ENCODE results near the gene SLC9A9. TPM values are rescaled to one million over a fixed set of nuclear protein-coding genes. Genes with fewer than 3 reads are reported as not detected.

SLC9A9 gene
- polyA plus RNA-seq, 1 experiment = 13.4 TPM

DNA sequence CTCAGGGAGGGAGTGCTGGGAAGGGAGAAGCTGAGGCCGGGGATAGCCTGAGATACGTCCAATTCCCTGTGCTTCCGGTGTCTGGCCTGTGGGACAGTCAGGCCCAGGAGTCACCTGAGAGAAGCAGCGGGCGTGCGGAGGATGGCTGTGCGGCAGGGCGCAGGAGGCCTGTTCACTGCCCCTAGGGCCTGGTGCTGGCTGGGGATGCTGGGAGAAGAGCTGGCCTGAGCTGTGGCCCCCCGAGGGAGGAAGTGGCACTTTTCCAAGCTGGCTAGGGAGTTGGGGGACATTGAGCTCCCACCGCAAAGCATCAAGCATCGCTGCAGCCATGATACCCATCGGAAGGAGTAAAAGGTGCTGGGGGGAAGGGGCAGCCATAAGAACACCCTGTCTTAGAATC, 619.9 kb downstream of the SLC9A9 start:
- ChIA-PET CTCF (no interaction called here), POLR2A (no interaction called here)
- Histone ChIP-seq H3K27ac (ENCODE audit: low read depth, low read length) (no peak overlapping the region), H3K9me3 (ENCODE audit: control insufficient read depth, insufficient read depth, low read length) (no peaks in the 10 kb centered on the region), H3K4me3 (ENCODE audit: low read depth, low read length) (no peak overlapping the region), H3K27me3 (ENCODE audit: control insufficient read depth, insufficient read depth, low read length) (peaks cover 3% of the 10 kb centered on the region)
- TF ChIP-seq, protein P1, sequence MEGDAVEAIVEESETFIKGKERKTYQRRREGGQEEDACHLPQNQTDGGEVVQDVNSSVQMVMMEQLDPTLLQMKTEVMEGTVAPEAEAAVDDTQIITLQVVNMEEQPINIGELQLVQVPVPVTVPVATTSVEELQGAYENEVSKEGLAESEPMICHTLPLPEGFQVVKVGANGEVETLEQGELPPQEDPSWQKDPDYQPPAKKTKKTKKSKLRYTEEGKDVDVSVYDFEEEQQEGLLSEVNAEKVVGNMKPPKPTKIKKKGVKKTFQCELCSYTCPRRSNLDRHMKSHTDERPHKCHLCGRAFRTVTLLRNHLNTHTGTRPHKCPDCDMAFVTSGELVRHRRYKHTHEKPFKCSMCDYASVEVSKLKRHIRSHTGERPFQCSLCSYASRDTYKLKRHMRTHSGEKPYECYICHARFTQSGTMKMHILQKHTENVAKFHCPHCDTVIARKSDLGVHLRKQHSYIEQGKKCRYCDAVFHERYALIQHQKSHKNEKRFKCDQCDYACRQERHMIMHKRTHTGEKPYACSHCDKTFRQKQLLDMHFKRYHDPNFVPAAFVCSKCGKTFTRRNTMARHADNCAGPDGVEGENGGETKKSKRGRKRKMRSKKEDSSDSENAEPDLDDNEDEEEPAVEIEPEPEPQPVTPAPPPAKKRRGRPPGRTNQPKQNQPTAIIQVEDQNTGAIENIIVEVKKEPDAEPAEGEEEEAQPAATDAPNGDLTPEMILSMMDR (IDR thresholded peaks at IDR 0.05; ENCODE audit: low read depth, low read length) = no peak
- DNase-seq (ENCODE audit: low read depth, low spot score) = no peak

DNA sequence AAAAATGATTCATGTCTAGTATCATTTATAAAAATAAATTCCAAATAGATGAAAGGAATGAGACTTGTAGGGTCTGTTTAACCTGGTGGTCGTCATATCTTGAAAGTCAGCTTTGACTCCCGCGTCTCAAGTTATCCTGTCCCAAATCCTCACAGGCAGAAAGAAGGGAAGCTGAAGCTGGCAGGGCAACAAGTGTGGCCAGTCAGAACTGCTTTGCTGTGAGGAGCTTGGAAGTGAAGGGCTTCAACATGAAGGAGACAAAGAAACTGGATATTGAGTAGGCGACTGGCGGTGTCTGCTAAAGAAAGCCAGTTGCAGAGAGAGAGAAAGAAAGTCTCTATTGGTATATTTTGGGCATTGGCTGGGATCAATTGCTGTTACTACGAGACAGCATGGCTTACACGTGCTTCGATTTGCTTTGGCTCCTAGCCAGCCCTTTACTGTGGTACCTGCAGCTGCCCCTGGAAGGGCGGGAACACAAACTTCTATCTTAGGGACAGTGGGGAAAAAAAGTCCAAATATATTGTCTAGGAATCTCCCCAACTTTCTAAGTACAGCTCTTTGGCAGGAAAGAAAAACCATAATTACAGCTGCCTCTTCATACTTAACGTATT, 621.5 kb downstream of the SLC9A9 start:
- H3K27me3 ChIP-seq (ENCODE audit: control insufficient read depth, insufficient read depth, low read length) = no peaks in the 10 kb centered on the region
- ChIA-PET CTCF (no interaction called here), POLR2A (no interaction called here)
- H3K27ac ChIP-seq (ENCODE audit: low read depth, low read length) = no peak overlapping the region
- no peak for DNase-seq (ENCODE audit: low read depth, low spot score)
- TF ChIP-seq, protein P1 (IDR thresholded peaks at IDR 0.05; ENCODE audit: low read depth, low read length) = no peak
- H3K9me3 ChIP-seq (ENCODE audit: control insufficient read depth, insufficient read depth, low read length) = no peaks in the 10 kb centered on the region
- H3K4me3 ChIP-seq (ENCODE audit: low read depth, low read length) = no peak overlapping the region

DNA sequence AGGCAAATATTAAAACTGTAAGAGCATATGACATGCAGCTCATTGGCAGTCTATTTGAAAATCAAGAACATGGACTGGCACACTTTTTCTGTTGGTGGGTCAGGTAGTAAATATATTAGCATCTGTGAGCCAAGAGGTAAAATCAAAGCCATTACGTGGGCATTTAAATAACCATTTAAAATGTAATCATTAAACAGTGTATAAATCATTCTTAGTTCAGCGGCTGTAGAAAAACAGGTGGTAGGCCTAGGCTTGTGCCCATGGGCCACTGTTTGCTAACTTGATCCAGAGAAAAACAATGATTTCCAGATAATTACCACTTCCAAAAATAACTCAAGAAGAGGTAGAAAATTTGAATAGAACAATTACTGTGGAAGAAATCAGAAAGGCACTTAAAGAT, 623.6 kb downstream of the SLC9A9 start:
- Histone ChIP-seq H3K4me3 (ENCODE audit: low read depth, low read length) (no peak overlapping the region), H3K27ac (ENCODE audit: low read depth, low read length) (no peak overlapping the region), H3K27me3 (ENCODE audit: control insufficient read depth, insufficient read depth, low read length) (no peaks in the 10 kb centered on the region), H3K9me3 (ENCODE audit: control insufficient read depth, insufficient read depth, low read length) (no peaks in the 10 kb centered on the region)
- POLR2A ChIA-PET = no interaction called here
- DNase-seq (ENCODE audit: low read depth, low spot score) = no peak
- TF ChIP-seq, protein P1 (IDR thresholded peaks at IDR 0.05; ENCODE audit: low read depth, low read length) = no peak
- CTCF ChIA-PET = no interaction called here

DNA sequence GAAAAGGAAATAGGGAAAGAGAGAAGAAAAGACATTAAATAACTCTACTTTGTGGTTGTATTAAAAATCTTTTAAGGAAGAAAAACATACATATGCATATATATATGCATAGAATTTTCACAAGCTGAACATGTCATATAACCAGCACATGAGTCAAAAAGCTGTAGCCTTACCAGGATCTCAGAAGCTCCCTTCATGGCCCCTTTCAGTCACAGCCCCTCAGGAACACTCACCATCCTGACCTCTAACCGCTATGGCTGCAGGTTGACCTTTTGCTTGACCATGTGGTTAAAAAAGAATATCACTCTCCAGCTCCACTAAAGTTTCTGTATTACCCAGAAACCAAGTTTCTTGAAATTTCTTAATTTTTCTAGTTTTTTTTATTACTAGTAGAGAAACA, 625.3 kb downstream of the SLC9A9 start:
- Histone ChIP-seq H3K27me3 (ENCODE audit: control insufficient read depth, insufficient read depth, low read length) (no peaks in the 10 kb centered on the region), H3K27ac (ENCODE audit: low read depth, low read length) (no peak overlapping the region), H3K4me3 (ENCODE audit: low read depth, low read length) (no peak overlapping the region), H3K9me3 (ENCODE audit: control insufficient read depth, insufficient read depth, low read length) (no peaks in the 10 kb centered on the region)
- no peak for DNase-seq (ENCODE audit: low read depth, low spot score)
- ChIA-PET POLR2A (no interaction called here), CTCF (no interaction called here)
- TF ChIP-seq, protein P1 (IDR thresholded peaks at IDR 0.05; ENCODE audit: low read depth, low read length) = no peak

DNA sequence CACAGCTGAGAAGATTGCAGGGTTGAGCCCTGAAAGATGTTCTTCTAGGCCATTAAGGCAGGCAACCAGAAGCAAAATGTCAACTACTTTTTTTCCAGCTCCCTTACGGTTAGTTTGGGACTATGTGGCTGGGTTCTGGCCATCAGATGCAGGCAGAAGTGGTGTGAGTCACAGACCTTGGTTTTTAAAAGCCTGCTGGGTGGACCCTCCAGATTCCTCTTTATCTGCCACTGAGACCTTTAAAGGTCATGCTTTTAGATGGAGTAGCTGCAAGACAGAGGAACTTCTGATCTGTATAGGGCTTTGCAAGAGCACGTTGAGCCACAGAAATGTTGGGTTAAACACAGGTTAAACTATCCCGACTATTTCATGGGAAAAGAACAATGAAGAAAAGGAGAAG, 625.8 kb downstream of the SLC9A9 start:
- TF ChIP-seq, protein P1 (IDR thresholded peaks at IDR 0.05; ENCODE audit: low read depth, low read length) = no peak
- no peak overlapping the region for H3K27ac ChIP-seq (ENCODE audit: low read depth, low read length)
- H3K4me3 ChIP-seq (ENCODE audit: low read depth, low read length) = no peak overlapping the region
- DNase-seq (ENCODE audit: low read depth, low spot score) = no peak
- no peaks in the 10 kb centered on the region for H3K9me3 ChIP-seq (ENCODE audit: control insufficient read depth, insufficient read depth, low read length)
- POLR2A ChIA-PET = no interaction called here
- CTCF ChIA-PET = no interaction called here
- no peaks in the 10 kb centered on the region for H3K27me3 ChIP-seq (ENCODE audit: control insufficient read depth, insufficient read depth, low read length)

Measured in AG04450 (cell line).